LNCaP clone FGC (cell line): ENCODE measurements around the gene NUP43.

ENCODE experiments used
- DNase-seq: peaks from one replicate; pipeline ENCODE4 v3.0.0-alpha.2; 2011; ENCODE audit warnings: low read depth
- H3K4me3 ChIP-seq: 2 replicates; pipeline ENCODE4 v1.5.1; 2011; ENCODE audit warnings: mild to moderate bottlenecking, low read depth, low read length, control low read depth
- CTCF ChIP-seq: IDR thresholded peaks from 2 replicates; pipeline ENCODE4 v1.5.1; 2012; ENCODE audit warnings: mild to moderate bottlenecking; ENCODE audit not compliant: control insufficient read depth, insufficient read depth; ENCODE audit errors: extremely low read depth

Gene NUP43

GRCh38 chr6:149727793-149728498 is 18.4 kb downstream of the NUP43 start:
- DNase-seq, result no peak
- no peak overlapping the region for H3K4me3 ChIP-seq
- TF ChIP-seq CTCF, result no peak

GRCh38 chr6:149725785-149726184 is 20.5 kb downstream of the NUP43 start:
- no peak for TF ChIP-seq CTCF
- no peak for DNase-seq
- H3K4me3 ChIP-seq, result no peak overlapping the region

GRCh38 chr6:149723771-149724417 is 22.4 kb downstream of the NUP43 start:
- H3K4me3 ChIP-seq, result no peak overlapping the region
- no peak for DNase-seq
- TF ChIP-seq CTCF, result peak; percentile 90

GRCh38 chr6:149723262-149723661 is 23.1 kb downstream of the NUP43 start:
- DNase-seq, result no peak
- no peak overlapping the region for H3K4me3 ChIP-seq
- no peak for TF ChIP-seq CTCF

GRCh38 chr6:149719531-149719930 is 26.8 kb downstream of the NUP43 start:
- no peak overlapping the region for H3K4me3 ChIP-seq
- no peak for DNase-seq
- TF ChIP-seq CTCF, result no peak

GRCh38 chr6:149717588-149718458 is 28.5 kb downstream of the NUP43 start, which contains the start of gene LATS1:
Gene LATS1 (minus strand): TSS chr6:149718101. CDS start chr6:149702126, 15,975 bp downstream.
- no peak for TF ChIP-seq CTCF
- H3K4me3 ChIP-seq, result peak within 1 kb of the TSS; percentile 91
- DNase-seq, result peak; percentile 81
